ENCODE measurements around the gene RAB11B. TPM values are rescaled to one million over a fixed set of nuclear protein-coding genes. Genes with fewer than 3 reads are reported as not detected.
A peak's percentile ranks its signal among the peaks of the same experiment; 100 is the strongest.

The RAB11B gene
- total and polyA plus RNA-seq, 2 of the 13 experiments (the other 11 are each of a cell fraction or from before 2014, with no cell fraction given), result 6.0 to 28.4 TPM

GRCh38 chr19:8421484-8422461 is 31.6 kb downstream of the RAB11B start (continued):
- TF ChIP-seq ZNF784 (CRISPR knock-in tag; IDR thresholded peaks at IDR 0.05; ENCODE audit: borderline replicate concordance) (0 out of 2 replicates have a peak, but pooled peaks have one; percentile 46), MLLT10 (CRISPR knock-in tag; IDR thresholded peaks at IDR 0.05) (no peak), ZGPAT (CRISPR knock-in tag; IDR thresholded peaks at IDR 0.05) (peak; percentile 33; the same call in 1 of the 2 replicates), ZNF75D (CRISPR knock-in tag; IDR thresholded peaks at IDR 0.05; ENCODE audit: borderline replicate concordance) (no peak), PRMT3 (CRISPR knock-in tag; IDR thresholded peaks at IDR 0.05; ENCODE audit: borderline replicate concordance, low read depth) (no peak), MEIS1 (CRISPR knock-in tag; IDR thresholded peaks at IDR 0.05; ENCODE audit: borderline replicate concordance) (peak; percentile 57; the same call in 1 of the 2 replicates), PBX3 (CRISPR knock-in tag; IDR thresholded peaks at IDR 0.05; ENCODE audit: borderline replicate concordance) (no peak), ZEB1 (IDR thresholded peaks at IDR 0.05; ENCODE audit: insufficient replicate concordance, low read depth) (peak; percentile 33), SALL2 (CRISPR knock-in tag; IDR thresholded peaks at IDR 0.05) (0 out of 2 replicates have a peak, but pooled peaks have one; percentile 47), TBX2 (CRISPR knock-in tag; IDR thresholded peaks at IDR 0.05; ENCODE audit: borderline replicate concordance) (peak; percentile 86; the same call in 1 of the 2 replicates), RXRB (CRISPR knock-in tag; IDR thresholded peaks at IDR 0.05; ENCODE audit: borderline replicate concordance) (peak; percentile 47), ZFP36L2 (CRISPR knock-in tag; IDR thresholded peaks at IDR 0.05) (no peak), FOXM1 (CRISPR knock-in tag; IDR thresholded peaks at IDR 0.05) (no peak), PRDM10 (CRISPR knock-in tag; IDR thresholded peaks at IDR 0.05; ENCODE audit: low read depth) (peak; percentile 25; the same call in 1 of the 2 replicates), KAT8 (CRISPR knock-in tag; IDR thresholded peaks at IDR 0.05) (0 out of 2 replicates have a peak, but pooled peaks have one; percentile 12), FOXJ3 (CRISPR knock-in tag; IDR thresholded peaks at IDR 0.05; ENCODE audit: borderline replicate concordance) (0 out of 2 replicates have a peak, but pooled peaks have one; percentile 33), SOX6 (IDR thresholded peaks at IDR 0.05) (no peak), SOX6 (CRISPR knock-in tag; IDR thresholded peaks at IDR 0.05) (peak; percentile 60; the same call in 1 of the 2 replicates), ZNF660 (CRISPR knock-in tag; IDR thresholded peaks at IDR 0.05; ENCODE audit: borderline replicate concordance, low read depth) (no peak), ADNP (CRISPR knock-in tag; IDR thresholded peaks at IDR 0.05) (peak; percentile 92)
